ENCODE results near the gene ZNF839. TPM values are rescaled to one million over a fixed set of nuclear protein-coding genes. Genes with fewer than 3 reads are reported as not detected.

ZNF839 gene
- total and polyA plus RNA-seq, 2 experiments from 2014 or later: 7.9 to 10.0 TPM

GRCh38 chr14:102362545-102363181 lies 43.1 kb downstream of the ZNF839 start, which contains the start of the genes CINP and TECPR2:
TSS of gene CINP (minus strand) at chr14:102362890. CDS start at chr14:102362851, 39 bp downstream.
TSS of gene TECPR2 (plus strand) at chr14:102362941. CDS start at chr14:102376722, 13,781 bp downstream.
- ATAC-seq (peak; percentile 98), DNase-seq (ENCODE audit: low spot score) (peak; percentile 99)
- Mint-ChIP-seq H3K4me1 (peaks cover 11% of the 10 kb centered on the region), H3K36me3 (ENCODE audit: low read depth) (peaks cover 7% of the 10 kb centered on the region), H3K4me3 (peak within 1 kb of the TSS; percentile 95; the same call in 2 of the 3 replicates), H3K27me3 (ENCODE audit: insufficient read depth, low read depth, poor library complexity) (peaks cover 3% of the 10 kb centered on the region), H3K27ac (peak within 1 kb of the TSS; percentile 95), H3K9me3 (no peaks in the 10 kb centered on the region)
- Histone ChIP-seq H3K4me2 (peak within 1 kb of the TSS; percentile 99), H3K27me3 (ENCODE audit: insufficient read depth) (no peaks in the 10 kb centered on the region), H3K27ac (ENCODE audit: low read depth) (0 out of 2 replicates have a peak within 1 kb of the TSS, but pooled peaks have one; percentile 50), H3F3A (replicated peaks; ENCODE audit: low read depth) (0 out of 2 replicates have a peak, but pooled peaks cover 18% of the 10 kb centered on the region), H3K9me2 (ENCODE audit: insufficient read depth) (no peaks in the 10 kb centered on the region), H3K4me3 (peak within 1 kb of the TSS; percentile 99), H4K20me1 (replicated peaks; ENCODE audit: insufficient read depth) (peaks cover 14% of the 10 kb centered on the region), H3K79me2 (replicated peaks; ENCODE audit: insufficient read depth) (peaks cover 40% of the 10 kb centered on the region), H2AFZ (peak within 1 kb of the TSS; percentile 98), H3K36me3 (ENCODE audit: insufficient read depth) (peaks cover 8% of the 10 kb centered on the region; the same call in 1 of the 2 replicates), H3K4me1 (ENCODE audit: insufficient read depth) (peaks cover 18% of the 10 kb centered on the region)
- TF ChIP-seq ETS1 (IDR thresholded peaks at IDR 0.05): no peak
- TF ChIP-seq POLR2AphosphoS5 (IDR thresholded peaks at IDR 0.05; ENCODE audit: low read depth): peak; percentile 73
- no peak for TF ChIP-seq ZNF462 (CRISPR knock-in tag; IDR thresholded peaks at IDR 0.05)
- peak; percentile 90 for TF ChIP-seq CREB1 (CRISPR knock-in tag; IDR thresholded peaks at IDR 0.05; ENCODE audit: low read depth)

Data from GM23338 (cell line).